K562 (cell line): ENCODE measurements around the gene OR52E5. TPM values are rescaled to one million over a fixed set of nuclear protein-coding genes. Genes with fewer than 3 reads are reported as not detected.

Experiments used
- ATAC-seq: fragments of 200-7000 bp; cut with Tn5 transposase; 3 replicates; pipeline ENCODE4 v1.9.1; 2020; ENCODE audit warnings: moderate library complexity
- BruUV-seq: library from RNA; stranded (reverse); fragments of 400-500 nt; replicated peaks from 2 replicates; lab custom pipeline; 2021; lab: Mats Ljungman, UMichigan
- CTCF ChIA-PET: fragments of 300-600 bp; formaldehyde crosslinking; extraction: SDS; loops from one replicate; lab custom pipeline; 2021; ENCODE audit warnings: low intra/inter-chr PET ratio; lab: Yijun Ruan, JAX
- POLR2A ChIA-PET: fragments of 300-600, 350-650 bp; sonication (Branson Sonifier 250); formaldehyde crosslinking; extraction: SDS; loops from one replicate; lab custom pipeline; 2021; ENCODE audit warnings: antibody characterized with exemption, inconsistent platforms; lab: Yijun Ruan, JAX
- DNase-seq, 4 experiments: peaks; one replicate each; pipeline versions ENCODE4 v3.0.0 to v3.0.0-alpha.2; 2011 to 2018; ENCODE audit warnings: low spot score in 3 of 4, mixed read lengths in 3 of 4; ENCODE audit errors: extremely low read depth in 1 of 4
- FAIRE-seq: peaks from 2 replicates; lab custom pipeline; 2011; peaks lifted over from hg19 to GRCh38; lab: Jason Lieb, UNC
- H2AFZ ChIP-seq: 2 replicates; pipeline ENCODE4 v1.6.0; 2011; ENCODE audit warnings: low read depth, low read length, control low read depth, inconsistent platforms
- H3K27ac ChIP-seq: fragments of 200-600 bp; 3 replicates; pipeline ENCODE4 v1.8.0; 2011; ENCODE audit warnings: low read depth, mild to moderate bottlenecking, control low read depth, inconsistent platforms, low read length, moderate library complexity, mixed read lengths; ENCODE audit errors: extremely low read depth
- H3K27me3 ChIP-seq, 2 experiments: fragments of 300-600 bp in 1 of 2; 2 replicates in 1 of 2; 3 replicates in 1 of 2; pipeline versions ENCODE4 v1.6.0 to v1.8.0; 2011; ENCODE audit warnings: inconsistent platforms in 2 of 2, low read length in 2 of 2, mild to moderate bottlenecking in 1 of 2, mixed read lengths in 1 of 2, moderate library complexity in 1 of 2; ENCODE audit not compliant: control insufficient read depth in 2 of 2, insufficient read depth in 2 of 2
- H3K36me3 ChIP-seq: fragments of 300-600 bp; 3 replicates; pipeline ENCODE4 v1.8.0; 2011; ENCODE audit warnings: mild to moderate bottlenecking, low read length, inconsistent platforms; ENCODE audit not compliant: control insufficient read depth, insufficient read depth
- H3K4me1 ChIP-seq, 2 experiments: fragments of 200-600 bp in 1 of 2; replicated peaks in 1 of 2; 2 replicates in 1 of 2; 3 replicates in 1 of 2; pipeline versions ENCODE4 v1.5.1 to v1.8.0; 2011; ENCODE audit warnings: inconsistent platforms in 2 of 2, low read length in 2 of 2, mild to moderate bottlenecking in 1 of 2, mixed read lengths in 1 of 2, moderate library complexity in 1 of 2; ENCODE audit not compliant: control insufficient read depth in 2 of 2, insufficient read depth in 2 of 2
- H3K4me2 ChIP-seq: 2 replicates; pipeline ENCODE4 v1.6.1; 2011; ENCODE audit warnings: low read length, control low read depth, inconsistent platforms, mixed read lengths; ENCODE audit not compliant: insufficient read depth
- H3K4me3 ChIP-seq: fragments of 200-600 bp; sonication (generic), shearing (Covaris generic); 2 replicates; pipeline ENCODE4 v1.5.1; 2016; ENCODE audit warnings: control low read depth, inconsistent platforms
- H3K79me2 ChIP-seq: fragments of 200-600 bp; 3 replicates; pipeline ENCODE4 v1.8.0; 2011; ENCODE audit warnings: low read length, inconsistent platforms; ENCODE audit not compliant: control insufficient read depth, insufficient read depth
- H3K9ac ChIP-seq, 2 experiments: 2 replicates each; pipeline versions ENCODE4 v1.6.0 to v1.6.1; 2011; ENCODE audit warnings: low read depth in 2 of 2, low read length in 2 of 2, control low read depth in 1 of 2, inconsistent platforms in 1 of 2, mild to moderate bottlenecking in 1 of 2, mixed read lengths in 1 of 2; ENCODE audit not compliant: insufficient read depth in 1 of 2
- H3K9me1 ChIP-seq: one replicate; pipeline ENCODE4 v1.6.0; 2011; ENCODE audit warnings: inconsistent platforms, mild to moderate bottlenecking, low read length, moderate library complexity; ENCODE audit not compliant: control insufficient read depth, insufficient read depth
- H3K9me3 ChIP-seq: replicated peaks from 2 replicates; pipeline ENCODE4 v1.5.1; 2011; ENCODE audit warnings: low read depth, low read length, inconsistent platforms; ENCODE audit not compliant: control insufficient read depth, insufficient read depth
- H4K20me1 ChIP-seq: replicated peaks from 2 replicates; pipeline ENCODE4 v1.6.1; 2011; ENCODE audit warnings: low read length, inconsistent platforms, mixed read lengths; ENCODE audit not compliant: control insufficient read depth, insufficient read depth
- ASH1L ChIP-seq: fragments of 450-650 bp; IDR thresholded peaks from 2 replicates; pipeline ENCODE4 v1.6.1; 2018; ENCODE audit warnings: borderline replicate concordance, mild to moderate bottlenecking, low read depth; ENCODE audit not compliant: partially characterized antibody
- CEBPG ChIP-seq, 3 experiments: fragments of 200-800 bp in 1 of 3; sonication (Bioruptor generic) in 1 of 3; sonication (generic) in 1 of 3; formaldehyde crosslinking in 1 of 3; IDR thresholded peaks in 2 of 3; conservative IDR thresholded peaks in 1 of 3; 2 replicates each; pipeline versions ENCODE4 v1.6.1 to v1.8.0; 2016 to 2022; ENCODE audit warnings: missing compliant biosample characterization in 2 of 3, missing genetic modification characterization in 2 of 3, mild to moderate bottlenecking in 1 of 3, missing genetic modification reagents in 1 of 3
- GATA2 ChIP-seq: sonication (generic); formaldehyde crosslinking; IDR thresholded peaks from 2 replicates; pipeline ENCODE4 v1.4.0; 2020; ENCODE audit warnings: mild to moderate bottlenecking, missing genetic modification reagents
- RBBP5 ChIP-seq: fragments of 200-600 bp; sonication (generic); IDR thresholded peaks from 2 replicates; pipeline ENCODE4 v1.6.1; 2012; ENCODE audit warnings: borderline replicate concordance, mild to moderate bottlenecking, low read length, control low read depth, inconsistent platforms; ENCODE audit not compliant: insufficient read depth, poor library complexity, severe bottlenecking
- SRSF3 ChIP-seq: fragments of 200-400 bp; formaldehyde crosslinking; IDR thresholded peaks from 2 replicates; pipeline ENCODE4 v1.6.1; 2016; ENCODE audit warnings: mild to moderate bottlenecking, low read length, moderate library complexity; ENCODE audit not compliant: insufficient read depth
- TFAM ChIP-seq: fragments of 250-450 bp; sonication (Bioruptor Pico); conservative IDR thresholded peaks from 2 replicates; pipeline ENCODE4 v1.5.0; 2021; ENCODE audit warnings: mild to moderate bottlenecking, moderate library complexity
- ZNF512 ChIP-seq: IDR thresholded peaks from 2 replicates; pipeline ENCODE4 v1.6.1; 2016; ENCODE audit warnings: missing genetic modification characterization, missing compliant biosample characterization
- ZNF699 ChIP-seq: fragments of 250-450 bp; sonication (Bioruptor Pico); IDR thresholded peaks from 2 replicates; pipeline ENCODE4 v1.8.0; 2021; ENCODE audit warnings: mild to moderate bottlenecking, moderate library complexity; ENCODE audit not compliant: insufficient replicate concordance
- ZNF766 ChIP-seq: fragments of 200-800 bp; sonication (Bioruptor generic); conservative IDR thresholded peaks from 2 replicates; pipeline ENCODE4 v1.6.1; 2016; ENCODE audit warnings: missing genetic modification characterization, missing compliant biosample characterization
- ZNF780A ChIP-seq: fragments of 250-450 bp; sonication (Bioruptor Pico); IDR thresholded peaks from 2 replicates; pipeline ENCODE4 v1.5.0; 2021; ENCODE audit warnings: mild to moderate bottlenecking
- WGBS: fragments of 100-300 bp; shearing (Covaris generic); methylation state at CpG from one replicate; pipeline ENCODE4 v1.1.6; 2016; ENCODE audit warnings: low coverage, mixed read lengths; ENCODE audit not compliant: insufficient coverage; ENCODE audit errors: missing lambda C conversion rate; 5-methylcytosine and 5-hydroxymethylcytosine counted together
- in situ Hi-C: fragments of 300-500 bp; cut with MboI; formaldehyde crosslinking; loops from 4 replicates; pipeline ENCODE4 v1.15.0; 2018; ENCODE audit warnings: inconsistent platforms, mixed read lengths
- intact Hi-C: fragments of 100-400 bp; cut with micrococcal nuclease; formaldehyde crosslinking; loops from 2 replicates; pipeline ENCODE4 v1.14.2; 2022
- polyA plus RNA-seq, 8 experiments: library from polyadenylated mRNA; depleted of rRNA in 4 of 8; stranded (reverse) in 5 of 8; unstranded in 3 of 8; fragments of >200 nt; fragmentation: Nextera tagmentation in 2 of 8; fragmentation: Illumina TruSeq in 1 of 8; extraction: Ambion mirVana in 2 of 8; extraction: Trizol in 1 of 8; gene quantifications; 2 replicates each; pipeline versions ENCODE4 v1.2.1 to v1.2.3, GENCODE V29; 2011 to 2014; ENCODE audit warnings: inconsistent platforms in 1 of 8, missing spikeins in 1 of 8
- total RNA-seq, 7 experiments: library from RNA; depleted of rRNA in 6 of 7; stranded (reverse); fragments of >200 nt in 6 of 7; fragmentation: Illumina TruSeq in 2 of 7; extraction: Trizol in 2 of 7; gene quantifications; 2 replicates each; pipeline versions ENCODE4 v1.2.1 to v1.2.3, GENCODE V29; 2011 to 2021; ENCODE audit warnings: low replicate concordance in 1 of 7
- TF ChIP-seq, protein P1 (sequence below): fragments of 450-650 bp; formaldehyde crosslinking; conservative IDR thresholded peaks from 2 replicates; pipeline ENCODE4 v1.4.0; 2022; ENCODE audit warnings: mild to moderate bottlenecking, missing genetic modification characterization

Gene OR52E5
- total and polyA plus RNA-seq, 9 of the 15 experiments (the other 6 are each of a cell fraction or from before 2014, with no cell fraction given), result not detected

GRCh38 chr11:5880329-5880728 lies 12.7 kb upstream of the OR52E5 start, which contains the start of gene OR52E4:
Gene OR52E4 (plus strand): TSS chr11:5880629. CDS start chr11:5884293, 3,664 bp downstream.
- no peaks in the 10 kb centered on the region for H3K4me1 ChIP-seq
- no peaks in the 10 kb centered on the region for H3K79me2 ChIP-seq
- TF ChIP-seq ZNF780A (no peak), ZNF512 (tag) (no peak), RBBP5 (no peak), ZNF766 (no peak), TFAM (CRISPR knock-in tag) (no peak), ZNF699 (CRISPR knock-in tag) (no peak), SRSF3 (no peak), ASH1L (no peak), CEBPG (CRISPR knock-in tag; IDR thresholded peaks at IDR 0.05) (no peak), CEBPG (tag; conservative IDR thresholded peaks at IDR 0.05 in 1 of 2, IDR thresholded peaks at IDR 0.05 in 1 of 2) (no peak), GATA2 (CRISPR knock-in tag) (no peak)
- TF ChIP-seq, protein P1, sequence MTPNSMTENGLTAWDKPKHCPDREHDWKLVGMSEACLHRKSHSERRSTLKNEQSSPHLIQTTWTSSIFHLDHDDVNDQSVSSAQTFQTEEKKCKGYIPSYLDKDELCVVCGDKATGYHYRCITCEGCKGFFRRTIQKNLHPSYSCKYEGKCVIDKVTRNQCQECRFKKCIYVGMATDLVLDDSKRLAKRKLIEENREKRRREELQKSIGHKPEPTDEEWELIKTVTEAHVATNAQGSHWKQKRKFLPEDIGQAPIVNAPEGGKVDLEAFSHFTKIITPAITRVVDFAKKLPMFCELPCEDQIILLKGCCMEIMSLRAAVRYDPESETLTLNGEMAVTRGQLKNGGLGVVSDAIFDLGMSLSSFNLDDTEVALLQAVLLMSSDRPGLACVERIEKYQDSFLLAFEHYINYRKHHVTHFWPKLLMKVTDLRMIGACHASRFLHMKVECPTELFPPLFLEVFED (CRISPR knock-in tag), result no peak
- TF ChIP-seq, all 486 proteins: peak for 0
- DNase-seq, result no peak
- ChIA-PET POLR2A (no interaction called here), CTCF (no interaction called here)
- FAIRE-seq, result no peak
- no peaks in the 10 kb centered on the region for H3K9me1 ChIP-seq
- WGBS, result 0% methylated on average over 4 of the region's 4 CpGs
- ATAC-seq, result no peak
- no peak within 1 kb of the TSS for H3K27ac ChIP-seq
- no peak within 1 kb of the TSS for H2AFZ ChIP-seq
- H3K4me3 ChIP-seq, result no peak within 1 kb of the TSS
- in situ Hi-C loops (loop anchor here (10.0 kb wide), 1 partner anchor 276 kb away; no protein-coding TSS in a partner anchor), intact Hi-C loops (no loop called here)
- no peaks in the 10 kb centered on the region for H3K36me3 ChIP-seq
- no peak within 1 kb of the TSS for H3K9ac ChIP-seq
- H4K20me1 ChIP-seq, result no peaks in the 10 kb centered on the region
- no TSS peak for BruUV-seq
- H3K9me3 ChIP-seq, result no peaks in the 10 kb centered on the region
- H3K27me3 ChIP-seq, result peaks cover 0 to 3% of the 10 kb centered on the region in 2 experiments; a peak in 1 of 5 replicates
- no peak within 1 kb of the TSS for H3K4me2 ChIP-seq
